ENCODE measurements around the gene AKT2.

Gene AKT2

GRCh38 chr19:40252395-40252794 lies 32.8 kb downstream of the AKT2 start:
- no peak for DNase-seq (ENCODE audit: low spot score)

- DNase-seq (ENCODE audit: low spot score), result no peak
These were observed 33.2 kb downstream of the AKT2 start for GRCh38 chr19:40251991-40252390.

GRCh38 chr19:40251244-40251643 lies 33.9 kb downstream of the AKT2 start:
- DNase-seq (ENCODE audit: low spot score), result no peak

GRCh38 chr19:40249781-40250180 lies 35.4 kb downstream of the AKT2 start:
- no peak for DNase-seq (ENCODE audit: low spot score)

GRCh38 chr19:40249201-40249600 lies 35.9 kb downstream of the AKT2 start:
- no peak for DNase-seq (ENCODE audit: low spot score)

- DNase-seq (ENCODE audit: low spot score), result no peak
These were observed 37.3 kb downstream of the AKT2 start for GRCh38 chr19:40247735-40248262.

- DNase-seq (ENCODE audit: low spot score), result no peak
These were observed 38.0 kb downstream of the AKT2 start for GRCh38 chr19:40247178-40247577.

- DNase-seq (ENCODE audit: low spot score), result no peak
These were observed 38.7 kb downstream of the AKT2 start for GRCh38 chr19:40246292-40247073.

GRCh38 chr19:40245506-40246128 lies 39.5 kb downstream of the AKT2 start:
- no peak for DNase-seq (ENCODE audit: low spot score)

- DNase-seq (ENCODE audit: low spot score), result no peak
These were observed 40.4 kb downstream of the AKT2 start for GRCh38 chr19:40244579-40245317.

GRCh38 chr19:40243181-40243580 lies 42.0 kb downstream of the AKT2 start:
- DNase-seq (ENCODE audit: low spot score), result no peak

- DNase-seq (ENCODE audit: low spot score), result no peak
These were observed 42.7 kb downstream of the AKT2 start for GRCh38 chr19:40242480-40242879.

GRCh38 chr19:40241809-40242384 lies 43.2 kb downstream of the AKT2 start:
- DNase-seq (ENCODE audit: low spot score), result no peak

GRCh38 chr19:40241125-40241808 lies 43.9 kb downstream of the AKT2 start:
- DNase-seq (ENCODE audit: low spot score), result no peak

- DNase-seq (ENCODE audit: low spot score), result no peak
These were observed 44.8 kb downstream of the AKT2 start for GRCh38 chr19:40240332-40240731.

GRCh38 chr19:40239415-40240226 lies 45.5 kb downstream of the AKT2 start:
- no peak for DNase-seq (ENCODE audit: low spot score)

GRCh38 chr19:40238775-40239174 lies 46.4 kb downstream of the AKT2 start:
- no peak for DNase-seq (ENCODE audit: low spot score)

GRCh38 chr19:40237791-40238190 lies 47.4 kb downstream of the AKT2 start:
- DNase-seq (ENCODE audit: low spot score), result no peak

GRCh38 chr19:40236366-40236765 lies 48.8 kb downstream of the AKT2 start:
- DNase-seq (ENCODE audit: low spot score), result no peak

- no peak for DNase-seq (ENCODE audit: low spot score)
These were observed 49.2 kb downstream of the AKT2 start for GRCh38 chr19:40236026-40236355.
